GM19193 (cell line): ENCODE data around the gene TRIM33.

Experiments used
- POLR2A ChIP-seq: IDR thresholded peaks from 4 replicates; pipeline ENCODE4 v1.6.1; 2011; ENCODE audit not compliant: insufficient read depth, insufficient read length; ENCODE audit errors: extremely low read depth

TRIM33 gene

GRCh38 chr1:114395863-114396262, 115.1 kb downstream of the TRIM33 start:
- TF ChIP-seq POLR2A, result no peak

- TF ChIP-seq POLR2A, result no peak
Measured at GRCh38 chr1:114390960-114391359, 120.0 kb downstream of the TRIM33 start.

- no peak for TF ChIP-seq POLR2A
Measured at GRCh38 chr1:114390361-114390760, 120.6 kb downstream of the TRIM33 start.

GRCh38 chr1:114388432-114389003, 122.5 kb downstream of the TRIM33 start:
- TF ChIP-seq POLR2A, result no peak

GRCh38 chr1:114387010-114387360, 124.0 kb downstream of the TRIM33 start:
- no peak for TF ChIP-seq POLR2A

- TF ChIP-seq POLR2A, result no peak
Measured at GRCh38 chr1:114386129-114387009, 124.6 kb downstream of the TRIM33 start.

GRCh38 chr1:114384922-114385321, 126.1 kb downstream of the TRIM33 start:
- no peak for TF ChIP-seq POLR2A

- no peak for TF ChIP-seq POLR2A
Measured at GRCh38 chr1:114379987-114380386, 131.0 kb downstream of the TRIM33 start.

GRCh38 chr1:114379358-114379757, 131.6 kb downstream of the TRIM33 start:
- TF ChIP-seq POLR2A, result no peak

GRCh38 chr1:114377356-114377755, 133.6 kb downstream of the TRIM33 start:
- TF ChIP-seq POLR2A, result no peak

- TF ChIP-seq POLR2A, result no peak
Measured at GRCh38 chr1:114369930-114370329, 141.1 kb downstream of the TRIM33 start.

GRCh38 chr1:114368560-114369255, 142.3 kb downstream of the TRIM33 start:
- no peak for TF ChIP-seq POLR2A

- no peak for TF ChIP-seq POLR2A
Measured at GRCh38 chr1:114367810-114368209, 143.2 kb downstream of the TRIM33 start.

- no peak for TF ChIP-seq POLR2A
Measured at GRCh38 chr1:114359791-114360190, 151.2 kb downstream of the TRIM33 start.

GRCh38 chr1:114355240-114355639, 155.8 kb downstream of the TRIM33 start:
- TF ChIP-seq POLR2A, result no peak

- no peak for TF ChIP-seq POLR2A
Measured at GRCh38 chr1:114353262-114353661, 157.7 kb downstream of the TRIM33 start.
